Measurements from ENCODE around the gene ZBTB20.

DNA sequence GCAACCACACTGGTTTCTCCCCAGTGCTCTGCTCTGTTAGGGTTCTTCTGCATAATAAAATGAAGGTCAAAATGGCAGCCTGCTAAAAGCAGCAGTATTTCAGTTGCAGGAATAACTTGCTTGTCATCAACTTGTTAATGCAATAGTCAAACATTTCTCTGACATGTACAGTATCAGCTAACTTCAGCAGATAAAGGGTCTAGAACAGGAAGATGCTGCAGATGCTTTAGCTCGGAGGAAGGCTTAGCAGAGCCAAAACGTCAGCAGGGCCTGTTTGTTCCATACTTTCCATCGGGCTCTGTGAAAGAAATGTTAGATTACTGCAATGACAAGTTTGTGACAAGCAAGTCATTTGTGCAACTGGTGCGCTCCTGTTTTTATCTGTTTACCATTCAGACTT, 561.4 kb downstream of the ZBTB20 start:
- TF ChIP-seq CTCF (conservative IDR thresholded peaks at IDR 0.05; ENCODE audit: low read depth, low read length) (no peak), EZH2 (IDR thresholded peaks at IDR 0.05; ENCODE audit: low read length, unreplicated experiment) (no peak), EZH2phosphoT487 (IDR thresholded peaks at IDR 0.05; ENCODE audit: borderline replicate concordance, low read length) (no peak)

Data from PC-3 (cell line).